ENCODE data around the gene BAIAP3. TPM values are rescaled to one million over a fixed set of nuclear protein-coding genes. Genes with fewer than 3 reads are reported as not detected.

BAIAP3 gene
- total RNA-seq, 1 donor from 2014 or later: 1.7 TPM

DNA sequence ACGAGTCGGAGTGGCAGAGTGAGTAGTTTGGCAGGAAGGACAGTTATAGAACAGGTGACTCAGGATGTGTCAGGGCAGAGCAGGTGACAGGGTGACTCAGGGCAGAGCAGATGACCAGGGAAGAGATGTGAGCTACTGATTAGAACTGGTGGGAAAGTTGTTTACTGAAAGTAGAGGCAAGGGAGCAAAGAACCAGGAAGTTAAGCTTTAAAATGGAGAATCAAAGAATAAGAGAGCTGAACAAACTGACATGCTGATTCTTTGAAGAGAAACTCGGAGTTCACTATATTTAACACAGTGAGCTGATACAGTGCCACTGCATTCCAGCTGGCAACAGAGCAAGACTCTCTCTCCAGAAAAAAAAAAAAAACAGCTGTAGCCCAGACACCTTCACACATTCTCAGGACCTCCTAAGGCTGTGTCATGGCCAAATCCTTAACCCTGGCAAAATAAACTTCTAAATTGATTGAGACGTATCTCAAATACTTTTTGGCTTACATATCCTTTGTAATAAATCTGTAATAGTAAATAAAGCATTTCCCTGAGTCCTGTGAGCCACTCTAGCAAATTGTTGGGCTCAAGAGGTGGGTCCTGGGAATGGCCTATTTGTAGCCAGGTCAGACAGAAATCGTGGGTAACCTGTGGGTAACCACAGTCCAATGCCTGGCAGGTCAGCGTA lies 36.3 kb upstream of the BAIAP3 start:
- TF ChIP-seq, protein P1, sequence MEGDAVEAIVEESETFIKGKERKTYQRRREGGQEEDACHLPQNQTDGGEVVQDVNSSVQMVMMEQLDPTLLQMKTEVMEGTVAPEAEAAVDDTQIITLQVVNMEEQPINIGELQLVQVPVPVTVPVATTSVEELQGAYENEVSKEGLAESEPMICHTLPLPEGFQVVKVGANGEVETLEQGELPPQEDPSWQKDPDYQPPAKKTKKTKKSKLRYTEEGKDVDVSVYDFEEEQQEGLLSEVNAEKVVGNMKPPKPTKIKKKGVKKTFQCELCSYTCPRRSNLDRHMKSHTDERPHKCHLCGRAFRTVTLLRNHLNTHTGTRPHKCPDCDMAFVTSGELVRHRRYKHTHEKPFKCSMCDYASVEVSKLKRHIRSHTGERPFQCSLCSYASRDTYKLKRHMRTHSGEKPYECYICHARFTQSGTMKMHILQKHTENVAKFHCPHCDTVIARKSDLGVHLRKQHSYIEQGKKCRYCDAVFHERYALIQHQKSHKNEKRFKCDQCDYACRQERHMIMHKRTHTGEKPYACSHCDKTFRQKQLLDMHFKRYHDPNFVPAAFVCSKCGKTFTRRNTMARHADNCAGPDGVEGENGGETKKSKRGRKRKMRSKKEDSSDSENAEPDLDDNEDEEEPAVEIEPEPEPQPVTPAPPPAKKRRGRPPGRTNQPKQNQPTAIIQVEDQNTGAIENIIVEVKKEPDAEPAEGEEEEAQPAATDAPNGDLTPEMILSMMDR (IDR thresholded peaks at IDR 0.05): no peak
- Mint-ChIP-seq H3K4me3 (ENCODE audit: unreplicated experiment) (no peak overlapping the region), H3K4me1 (ENCODE audit: low read depth) (peaks cover 7% of the 10 kb centered on the region), H3K36me3 (ENCODE audit: low read depth) (no peaks in the 10 kb centered on the region), H3K9me3 (ENCODE audit: low read depth) (no peaks in the 10 kb centered on the region), H3K27me3 (ENCODE audit: low read depth) (peaks cover 30% of the 10 kb centered on the region), H3K27ac (ENCODE audit: unreplicated experiment) (no peak overlapping the region)
- DNase-seq (ENCODE audit: low spot score): no peak

DNA sequence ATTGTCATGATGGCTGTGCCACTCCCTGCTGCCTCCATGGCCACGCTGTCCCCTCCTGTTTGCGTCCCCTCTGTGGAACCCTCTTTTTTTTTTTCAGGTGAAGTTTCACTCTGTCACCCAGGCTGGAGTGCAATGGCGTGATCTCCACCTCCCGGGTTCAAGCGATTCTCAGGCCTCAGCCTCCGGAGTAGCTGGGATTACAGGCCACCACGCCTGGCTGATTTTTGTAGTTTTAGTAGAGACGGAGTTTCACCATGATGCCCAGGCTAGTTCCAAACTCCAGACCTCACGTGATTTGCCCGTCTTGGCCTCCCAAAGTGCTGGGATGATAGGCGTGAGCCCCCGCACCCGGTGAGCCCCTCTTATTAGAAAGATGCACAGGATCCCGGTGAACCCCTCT lies 35.0 kb upstream of the BAIAP3 start:
- no peak overlapping the region for H3K27ac Mint-ChIP-seq (ENCODE audit: unreplicated experiment)
- TF ChIP-seq, protein P1 (IDR thresholded peaks at IDR 0.05): no peak
- peaks cover 7% of the 10 kb centered on the region for H3K4me1 Mint-ChIP-seq (ENCODE audit: low read depth)
- H3K36me3 Mint-ChIP-seq (ENCODE audit: low read depth): no peaks in the 10 kb centered on the region
- no peak for DNase-seq (ENCODE audit: low spot score)
- H3K4me3 Mint-ChIP-seq (ENCODE audit: unreplicated experiment): no peak overlapping the region
- H3K27me3 Mint-ChIP-seq (ENCODE audit: low read depth): peaks cover 27% of the 10 kb centered on the region
- H3K9me3 Mint-ChIP-seq (ENCODE audit: low read depth): no peaks in the 10 kb centered on the region

DNA sequence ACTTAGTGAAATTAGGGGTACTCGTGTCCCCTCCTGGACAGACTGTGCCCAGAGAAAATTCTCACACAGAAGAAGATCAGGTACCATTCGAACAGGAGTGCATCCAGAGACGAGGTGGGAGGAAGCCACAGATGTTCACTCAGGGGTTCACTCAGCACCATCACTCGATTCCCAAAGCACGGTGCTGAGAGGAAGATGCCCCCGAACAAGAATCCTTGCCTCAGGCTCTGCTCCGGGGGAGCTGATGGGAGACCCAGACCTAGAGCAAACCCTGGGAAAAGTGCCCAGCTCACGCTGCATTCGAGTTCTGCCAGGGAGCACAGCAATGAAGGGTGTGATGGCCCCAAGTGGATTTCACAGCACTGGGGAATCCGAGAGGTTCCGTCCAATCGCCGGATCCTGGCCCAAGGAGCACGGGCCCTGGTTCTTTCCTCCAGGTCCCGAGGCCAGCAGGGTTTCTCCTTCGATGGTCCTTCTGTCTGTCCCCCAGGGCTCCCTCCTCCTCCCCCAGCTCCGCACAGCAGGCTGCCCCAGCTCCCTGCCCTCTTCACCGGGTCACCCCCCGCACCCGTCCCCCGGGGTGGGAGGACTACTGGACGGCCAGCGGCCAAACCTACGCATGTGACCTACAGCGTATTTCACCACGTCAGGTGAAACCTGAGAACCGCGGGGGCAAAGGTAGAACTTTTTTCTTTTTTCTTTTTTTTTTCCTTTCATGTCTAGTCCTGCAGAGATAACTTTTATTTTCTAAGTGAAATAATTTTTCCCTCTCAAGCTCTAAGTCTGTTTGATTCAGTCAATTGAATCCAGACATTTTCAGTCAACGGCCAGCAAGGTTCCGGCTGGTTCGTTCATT lies 34.2 kb upstream of the BAIAP3 start:
- peaks cover 22% of the 10 kb centered on the region for H3K27me3 Mint-ChIP-seq (ENCODE audit: low read depth)
- no peaks in the 10 kb centered on the region for H3K36me3 Mint-ChIP-seq (ENCODE audit: low read depth)
- peaks cover 7% of the 10 kb centered on the region for H3K4me1 Mint-ChIP-seq (ENCODE audit: low read depth)
- no peak overlapping the region for H3K27ac Mint-ChIP-seq (ENCODE audit: unreplicated experiment)
- H3K4me3 Mint-ChIP-seq (ENCODE audit: unreplicated experiment): no peak overlapping the region
- TF ChIP-seq, protein P1 (IDR thresholded peaks at IDR 0.05): no peak
- H3K9me3 Mint-ChIP-seq (ENCODE audit: low read depth): no peaks in the 10 kb centered on the region
- no peak for DNase-seq (ENCODE audit: low spot score)

DNA sequence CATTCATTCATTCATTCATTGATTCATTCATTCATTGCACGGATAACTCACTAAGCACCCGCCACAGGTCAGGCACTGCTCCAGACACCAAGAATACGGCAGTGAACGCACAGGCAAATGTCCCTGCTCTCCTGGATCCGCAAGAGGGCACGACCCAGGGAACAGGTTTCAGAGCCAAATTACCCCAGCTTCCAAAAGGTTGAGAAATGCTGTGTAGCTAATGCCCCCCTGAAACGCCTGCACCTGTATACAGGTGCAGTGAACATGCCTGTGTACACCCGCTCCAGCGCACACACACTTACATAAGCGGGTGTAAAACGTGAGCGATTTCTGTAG lies 33.6 kb upstream of the BAIAP3 start:
- no peak for DNase-seq (ENCODE audit: low spot score)
- H3K27ac Mint-ChIP-seq (ENCODE audit: unreplicated experiment): no peak overlapping the region
- TF ChIP-seq, protein P1 (IDR thresholded peaks at IDR 0.05): no peak
- H3K27me3 Mint-ChIP-seq (ENCODE audit: low read depth): peaks cover 20% of the 10 kb centered on the region
- H3K4me3 Mint-ChIP-seq (ENCODE audit: unreplicated experiment): no peak overlapping the region
- H3K36me3 Mint-ChIP-seq (ENCODE audit: low read depth): no peaks in the 10 kb centered on the region
- H3K4me1 Mint-ChIP-seq (ENCODE audit: low read depth): peaks cover 7% of the 10 kb centered on the region
- no peaks in the 10 kb centered on the region for H3K9me3 Mint-ChIP-seq (ENCODE audit: low read depth)

DNA sequence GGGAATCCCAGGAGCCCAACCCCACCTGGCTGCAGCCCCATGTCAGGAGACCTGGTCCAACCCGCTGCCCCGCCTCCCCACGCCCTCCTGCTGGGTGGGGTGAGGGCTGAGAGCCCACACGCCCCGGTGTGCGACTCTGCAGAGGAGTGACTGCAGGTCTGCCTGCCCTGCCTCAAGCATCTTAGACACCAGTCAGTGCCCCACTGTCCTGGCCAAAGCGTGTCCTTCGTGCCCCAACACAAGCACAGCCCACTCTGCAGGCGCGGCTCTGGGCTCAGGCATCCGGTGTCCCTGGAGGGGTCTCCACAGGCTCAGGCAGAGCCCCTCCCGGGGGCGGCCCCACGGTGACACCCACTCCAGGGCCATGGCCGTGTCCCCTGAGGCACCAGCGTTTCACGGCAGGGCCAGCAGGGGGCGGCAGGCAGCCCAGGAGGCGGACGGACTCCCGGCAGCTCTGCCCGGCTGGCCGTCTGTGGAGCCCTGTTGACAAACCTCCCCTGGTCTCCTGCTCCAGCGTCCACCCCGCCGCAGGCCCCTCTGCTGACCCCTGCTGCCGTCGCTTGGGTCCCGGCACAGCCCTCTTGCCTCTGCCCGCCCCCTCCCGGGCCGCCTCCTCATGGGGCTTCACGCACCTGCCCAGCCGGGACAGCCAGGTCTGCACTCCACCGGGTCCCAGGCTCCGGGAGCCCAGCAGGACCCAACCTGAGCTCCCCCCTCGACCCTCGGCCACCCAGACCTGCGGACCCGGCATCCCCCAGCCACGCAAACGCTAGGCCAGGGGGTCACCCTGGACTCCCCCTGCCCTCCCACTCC lies 32.6 kb upstream of the BAIAP3 start:
- no peak overlapping the region for H3K27ac Mint-ChIP-seq (ENCODE audit: unreplicated experiment)
- no peak overlapping the region for H3K4me3 Mint-ChIP-seq (ENCODE audit: unreplicated experiment)
- TF ChIP-seq, protein P1 (IDR thresholded peaks at IDR 0.05): peak; percentile 89
- H3K9me3 Mint-ChIP-seq (ENCODE audit: low read depth): no peaks in the 10 kb centered on the region
- H3K27me3 Mint-ChIP-seq (ENCODE audit: low read depth): peaks cover 20% of the 10 kb centered on the region
- H3K4me1 Mint-ChIP-seq (ENCODE audit: low read depth): peaks cover 7% of the 10 kb centered on the region
- peak; percentile 91 for DNase-seq (ENCODE audit: low spot score)
- H3K36me3 Mint-ChIP-seq (ENCODE audit: low read depth): no peaks in the 10 kb centered on the region
